Neural cell (in vitro differentiated cells): ENCODE data around the gene TET2.

Experiments used
- MXI1 ChIP-seq: fragments of 450-650 bp; conservative IDR thresholded peaks from 2 replicates; pipeline ENCODE4 v1.6.1; 2014; ENCODE audit warnings: antibody characterized with exemption, mild to moderate bottlenecking; ENCODE audit not compliant: poor library complexity, severe bottlenecking
- TF ChIP-seq, protein P1 (sequence below): fragments of 450-650 bp; IDR thresholded peaks from 2 replicates; pipeline ENCODE4 v1.5.1; 2014; ENCODE audit warnings: antibody characterized with exemption, mild to moderate bottlenecking, moderate library complexity; ENCODE audit not compliant: poor library complexity, severe bottlenecking

DNA sequence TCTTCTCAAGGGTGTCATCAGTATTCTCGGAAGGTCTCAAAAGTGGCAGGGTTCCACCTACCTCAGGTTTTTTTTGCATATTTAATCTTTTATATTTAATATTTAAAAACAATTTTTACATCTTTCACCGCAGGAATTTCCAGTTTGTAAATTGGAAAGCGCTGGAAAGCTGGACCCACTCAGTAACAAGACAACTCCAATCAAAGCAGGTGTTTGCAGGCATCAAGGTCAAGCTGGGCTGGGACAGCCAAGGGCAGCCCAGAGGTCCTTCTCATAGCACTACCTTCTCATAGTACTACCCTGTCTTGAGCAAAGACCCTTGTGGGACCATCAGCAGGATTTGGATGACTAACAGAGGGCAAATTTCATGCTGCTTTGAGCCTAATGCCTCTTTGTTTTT, 160.1 kb downstream of the TET2 start:
- TF ChIP-seq, protein P1, sequence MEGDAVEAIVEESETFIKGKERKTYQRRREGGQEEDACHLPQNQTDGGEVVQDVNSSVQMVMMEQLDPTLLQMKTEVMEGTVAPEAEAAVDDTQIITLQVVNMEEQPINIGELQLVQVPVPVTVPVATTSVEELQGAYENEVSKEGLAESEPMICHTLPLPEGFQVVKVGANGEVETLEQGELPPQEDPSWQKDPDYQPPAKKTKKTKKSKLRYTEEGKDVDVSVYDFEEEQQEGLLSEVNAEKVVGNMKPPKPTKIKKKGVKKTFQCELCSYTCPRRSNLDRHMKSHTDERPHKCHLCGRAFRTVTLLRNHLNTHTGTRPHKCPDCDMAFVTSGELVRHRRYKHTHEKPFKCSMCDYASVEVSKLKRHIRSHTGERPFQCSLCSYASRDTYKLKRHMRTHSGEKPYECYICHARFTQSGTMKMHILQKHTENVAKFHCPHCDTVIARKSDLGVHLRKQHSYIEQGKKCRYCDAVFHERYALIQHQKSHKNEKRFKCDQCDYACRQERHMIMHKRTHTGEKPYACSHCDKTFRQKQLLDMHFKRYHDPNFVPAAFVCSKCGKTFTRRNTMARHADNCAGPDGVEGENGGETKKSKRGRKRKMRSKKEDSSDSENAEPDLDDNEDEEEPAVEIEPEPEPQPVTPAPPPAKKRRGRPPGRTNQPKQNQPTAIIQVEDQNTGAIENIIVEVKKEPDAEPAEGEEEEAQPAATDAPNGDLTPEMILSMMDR = no peak
- no peak for TF ChIP-seq MXI1
